Keratinocyte (primary cell): ENCODE data around the gene MDGA2. TPM values are rescaled to one million over a fixed set of nuclear protein-coding genes. Genes with fewer than 3 reads are reported as not detected.

ENCODE experiments used
- DNase-seq: peaks from one replicate; pipeline ENCODE4 v3.0.0-alpha.2; 2011; ENCODE audit warnings: low read depth, missing footprints, low spot score
- FAIRE-seq: peaks from 2 replicates; lab custom pipeline; 2011; peaks lifted over from hg19 to GRCh38; lab: Jason Lieb, UNC
- H2AFZ ChIP-seq: 2 replicates; pipeline ENCODE4 v1.6.0; 2012; ENCODE audit warnings: low read length, control low read depth, inconsistent platforms; ENCODE audit not compliant: control insufficient read depth
- H3K27ac ChIP-seq: 2 replicates; pipeline ENCODE4 v1.5.1; 2011; ENCODE audit warnings: low read length; ENCODE audit not compliant: control insufficient read depth, insufficient read depth
- H3K27me3 ChIP-seq: 3 replicates; pipeline ENCODE4 v1.6.0; 2011; ENCODE audit warnings: low read length; ENCODE audit not compliant: control insufficient read depth, insufficient read depth; ENCODE audit errors: extremely low read depth
- H3K36me3 ChIP-seq, 2 experiments: 2 replicates in 1 of 2; 3 replicates in 1 of 2; pipeline ENCODE4 v1.5.1; 2011; ENCODE audit warnings: low read length in 2 of 2, mild to moderate bottlenecking in 1 of 2; ENCODE audit not compliant: control insufficient read depth in 2 of 2, insufficient read depth in 2 of 2; ENCODE audit errors: extremely low read depth in 1 of 2
- H3K4me1 ChIP-seq: 3 replicates; pipeline ENCODE4 v1.5.1; 2011; ENCODE audit warnings: low read length; ENCODE audit not compliant: control insufficient read depth, insufficient read depth; ENCODE audit errors: extremely low read depth
- H3K4me2 ChIP-seq: 3 replicates; pipeline ENCODE4 v1.6.0; 2011; ENCODE audit warnings: low read depth, low read length; ENCODE audit not compliant: control insufficient read depth, insufficient read depth; ENCODE audit errors: extremely low read depth
- H3K4me3 ChIP-seq, 3 experiments: fragments of 200-600 bp in 1 of 3; sonication (generic) in 1 of 3; 2 replicates in 2 of 3; 3 replicates in 1 of 3; pipeline ENCODE4 v1.5.1; 2011 to 2016; ENCODE audit warnings: low read length in 3 of 3, mild to moderate bottlenecking in 3 of 3, control low read depth in 2 of 3, inconsistent platforms in 1 of 3, low read depth in 1 of 3, mixed read lengths in 1 of 3, mixed run types in 1 of 3, moderate library complexity in 1 of 3; ENCODE audit not compliant: control insufficient read depth in 2 of 3, insufficient read depth in 2 of 3; ENCODE audit errors: extremely low read depth in 1 of 3
- H3K79me2 ChIP-seq: 2 replicates; pipeline ENCODE4 v1.6.0; 2012; ENCODE audit warnings: low read length; ENCODE audit not compliant: control insufficient read depth, insufficient read depth
- H3K9ac ChIP-seq: 3 replicates; pipeline ENCODE4 v1.6.0; 2011; ENCODE audit warnings: low read length; ENCODE audit not compliant: control insufficient read depth, insufficient read depth; ENCODE audit errors: extremely low read depth
- H3K9me1 ChIP-seq: 3 replicates; pipeline ENCODE4 v1.6.0; 2011; ENCODE audit warnings: low read length; ENCODE audit not compliant: control insufficient read depth, insufficient read depth; ENCODE audit errors: extremely low read depth
- H3K9me3 ChIP-seq: 2 replicates; pipeline ENCODE4 v1.5.1; 2012; ENCODE audit warnings: low read depth, low read length; ENCODE audit not compliant: control insufficient read depth
- H4K20me1 ChIP-seq: 3 replicates; pipeline ENCODE4 v1.6.0; 2011; ENCODE audit warnings: low read length; ENCODE audit not compliant: control insufficient read depth, insufficient read depth; ENCODE audit errors: extremely low read depth
- CTCF ChIP-seq, 3 experiments: IDR thresholded peaks in 1 of 3; conservative IDR thresholded peaks in 1 of 3; optimal IDR thresholded peaks in 1 of 3; 2 replicates in 2 of 3; 3 replicates in 1 of 3; pipeline versions ENCODE3 to v1.5.1; 2011; ENCODE audit warnings: low read length in 3 of 3, mild to moderate bottlenecking in 3 of 3, moderate library complexity in 2 of 3, control low read depth in 1 of 3, inconsistent platforms in 1 of 3; ENCODE audit not compliant: insufficient read depth in 2 of 3; ENCODE audit errors: extremely low read depth in 1 of 3
- EZH2 ChIP-seq: IDR thresholded peaks from one replicate; pipeline ENCODE4 v1.6.1; 2012; ENCODE audit warnings: inconsistent platforms, mild to moderate bottlenecking, low read length, moderate library complexity
- dilution Hi-C: fragments of 300-500 bp; cut with MboI; formaldehyde crosslinking; loops from one replicate; pipeline ENCODE4 v1.7.0; 2020; ENCODE audit warnings: low sequenced_read_pairs; ENCODE audit not compliant: extremely low pct_ligation_motif_present
- polyA plus RNA-seq, 5 experiments: library from polyadenylated mRNA; depleted of rRNA in 3 of 5; stranded (reverse) in 3 of 5; stranded (forward) in 1 of 5; unstranded in 1 of 5; fragments of >200 nt; gene quantifications; 1 replicate in 1 of 5; 2 replicates in 3 of 5; 3 replicates in 1 of 5; pipeline versions ENCODE4 v1.2.1 to v1.2.3, GENCODE V29; 2011 to 2012; ENCODE audit warnings: missing spikeins in 2 of 5, low read depth in 1 of 5, low replicate concordance in 1 of 5

MDGA2 gene
- polyA plus RNA-seq, 1 donor (not counting 4 experiments of a cell fraction or from before 2014, with no cell fraction given), result not detected

- no peak overlapping the region for H3K4me3 ChIP-seq
- no peaks in the 10 kb centered on the region for H3K79me2 ChIP-seq
- H3K36me3 ChIP-seq, result no peaks in the 10 kb centered on the region
- FAIRE-seq, result no peak
- H3K9me3 ChIP-seq, result no peaks in the 10 kb centered on the region
- TF ChIP-seq EZH2, result no peak
- TF ChIP-seq CTCF (optimal IDR thresholded peaks at IDR 0.05 in 1 of 3, IDR thresholded peaks at IDR 0.05 in 1 of 3, conservative IDR thresholded peaks at IDR 0.05 in 1 of 3; ENCODE audit: extremely low read depth in 1 of 3, insufficient read depth in 2 of 3, low read length in 3 of 3), result no peak
- dilution Hi-C loops, result no loop called here
- H3K9me1 ChIP-seq, result no peaks in the 10 kb centered on the region
- no peak overlapping the region for H3K9ac ChIP-seq
- no peaks in the 10 kb centered on the region for H3K27me3 ChIP-seq
- no peak overlapping the region for H3K27ac ChIP-seq
- no peaks in the 10 kb centered on the region for H3K4me1 ChIP-seq
- H3K4me2 ChIP-seq, result no peak overlapping the region
- no peak overlapping the region for H2AFZ ChIP-seq
- no peaks in the 10 kb centered on the region for H4K20me1 ChIP-seq
- no peak for DNase-seq
Observed at GRCh38 chr14:47103771-47104170, 571.6 kb downstream of the MDGA2 start.

DNA sequence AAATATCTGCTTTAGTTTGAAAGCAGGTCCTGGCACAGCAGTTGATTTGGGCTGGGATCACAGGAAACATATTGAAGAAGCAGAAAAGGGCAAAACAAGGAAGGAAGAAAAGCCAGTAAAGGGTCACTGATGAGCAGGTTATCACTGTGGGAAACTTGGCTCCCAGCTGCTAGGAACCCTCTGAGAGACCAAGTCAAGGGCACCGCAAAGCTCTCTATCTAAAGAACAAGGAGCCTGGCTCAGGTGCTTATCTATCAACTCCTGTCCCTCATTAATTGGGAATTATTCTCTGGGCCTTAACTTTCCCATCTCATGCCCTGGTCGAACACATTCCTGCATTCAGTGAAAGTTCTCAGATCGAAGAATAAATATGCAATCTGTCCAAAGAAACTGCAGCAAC is 572.9 kb downstream of the MDGA2 start:
- Histone ChIP-seq H3K9me3 (no peaks in the 10 kb centered on the region), H4K20me1 (no peaks in the 10 kb centered on the region), H3K36me3 (no peaks in the 10 kb centered on the region), H3K27me3 (no peaks in the 10 kb centered on the region), H3K4me2 (no peak overlapping the region), H3K4me3 (no peak overlapping the region), H3K27ac (no peak overlapping the region), H3K79me2 (no peaks in the 10 kb centered on the region), H3K9ac (no peak overlapping the region), H2AFZ (no peak overlapping the region), H3K9me1 (no peaks in the 10 kb centered on the region), H3K4me1 (no peaks in the 10 kb centered on the region)
- no peak for FAIRE-seq
- no peak for DNase-seq
- dilution Hi-C loops, result no loop called here
- TF ChIP-seq CTCF (optimal IDR thresholded peaks at IDR 0.05 in 1 of 3, IDR thresholded peaks at IDR 0.05 in 1 of 3, conservative IDR thresholded peaks at IDR 0.05 in 1 of 3; ENCODE audit: extremely low read depth in 1 of 3, insufficient read depth in 2 of 3, low read length in 3 of 3) (no peak), EZH2 (no peak)
